RKO (cell line): ENCODE data around the gene PXMP2.
"Not testable (repeated sequence)": the region's sequence is repeated elsewhere in the genome, so short reads cannot be mapped to it uniquely, and the experiment has no call there.

Experiments
- DNase-seq: peaks from one replicate; pipeline ENCODE4 v3.0.0-alpha.2; 2016; ENCODE audit warnings: low spot score

Gene PXMP2

DNA sequence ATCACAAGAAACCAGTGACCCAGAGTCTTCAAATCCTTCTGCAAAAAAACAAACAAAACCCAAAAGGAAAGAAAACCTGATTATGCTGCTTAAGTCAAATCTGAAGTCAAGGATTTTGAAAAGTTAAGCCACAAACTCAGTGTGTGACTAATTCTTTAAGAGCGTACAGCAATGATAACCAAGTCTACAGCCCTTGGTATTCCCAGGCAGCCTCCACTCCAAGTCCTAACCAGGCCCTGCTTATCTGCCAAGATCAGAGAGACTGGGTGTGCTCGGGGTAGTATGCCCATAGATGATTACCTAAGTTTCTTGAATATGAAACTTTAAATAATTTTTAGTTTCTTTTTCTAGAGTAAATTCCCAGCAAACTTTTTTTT is 36.4 kb downstream of the PXMP2 start:
- no peak for DNase-seq

- no peak for DNase-seq
Measured at GRCh38 chr12:132724506-132725241, 37.3 kb downstream of the PXMP2 start.

GRCh38 chr12:132726386-132726785 is 39.0 kb downstream of the PXMP2 start:
- no peak for DNase-seq

DNA sequence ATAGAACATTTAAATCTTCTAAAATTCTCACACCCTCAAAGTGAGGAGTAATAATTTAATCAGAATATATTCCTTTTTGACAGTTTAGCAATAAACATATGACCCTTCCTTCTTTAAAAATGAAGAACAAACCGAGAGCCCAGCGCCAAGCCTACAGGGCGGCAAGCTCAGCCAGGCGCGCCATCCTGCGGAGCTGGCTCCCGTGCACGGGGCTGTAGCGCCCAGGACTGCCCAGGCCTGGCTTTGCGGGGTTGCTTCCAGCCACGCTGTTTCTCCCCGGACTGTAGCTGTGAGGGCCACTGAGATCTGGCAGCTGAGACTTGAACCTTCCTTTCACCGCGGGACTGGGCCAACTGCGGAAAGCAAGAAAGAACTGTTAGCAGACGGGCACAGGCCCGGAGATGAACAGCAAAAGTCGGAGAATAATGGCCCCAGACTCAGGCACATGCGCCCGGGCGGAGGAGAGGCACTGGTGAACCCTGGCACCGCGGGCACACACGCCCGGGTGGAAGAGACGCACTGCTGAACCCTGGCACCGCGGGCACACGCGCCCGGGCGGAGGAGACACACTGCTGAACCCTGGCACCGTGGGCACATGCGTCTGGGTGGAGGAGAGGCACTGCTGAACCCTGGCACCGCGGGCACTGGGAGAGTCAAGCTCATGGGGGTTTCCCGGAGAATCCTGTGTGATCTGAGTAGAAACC is 39.9 kb downstream of the PXMP2 start:
- DNase-seq: no peak

DNA sequence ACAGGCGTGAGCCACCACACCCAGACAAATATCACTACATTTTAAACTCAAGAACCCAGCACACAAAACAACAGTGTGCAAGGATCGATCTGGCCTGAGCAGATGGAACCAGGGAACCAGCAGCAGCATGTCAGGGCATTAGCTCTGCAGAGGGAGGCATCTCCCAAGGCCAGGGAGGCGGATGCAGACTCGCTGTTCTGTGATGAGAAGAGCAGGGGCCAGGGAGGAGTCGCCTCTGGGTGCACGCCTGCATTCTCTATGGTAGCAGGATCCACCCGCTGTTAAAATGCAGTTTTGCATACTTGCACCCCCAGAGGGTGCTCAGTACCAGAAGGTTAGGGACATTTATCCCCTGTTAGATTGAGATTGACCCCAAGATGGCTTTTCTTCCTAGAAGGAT is 41.1 kb downstream of the PXMP2 start:
- no peak for DNase-seq

DNA sequence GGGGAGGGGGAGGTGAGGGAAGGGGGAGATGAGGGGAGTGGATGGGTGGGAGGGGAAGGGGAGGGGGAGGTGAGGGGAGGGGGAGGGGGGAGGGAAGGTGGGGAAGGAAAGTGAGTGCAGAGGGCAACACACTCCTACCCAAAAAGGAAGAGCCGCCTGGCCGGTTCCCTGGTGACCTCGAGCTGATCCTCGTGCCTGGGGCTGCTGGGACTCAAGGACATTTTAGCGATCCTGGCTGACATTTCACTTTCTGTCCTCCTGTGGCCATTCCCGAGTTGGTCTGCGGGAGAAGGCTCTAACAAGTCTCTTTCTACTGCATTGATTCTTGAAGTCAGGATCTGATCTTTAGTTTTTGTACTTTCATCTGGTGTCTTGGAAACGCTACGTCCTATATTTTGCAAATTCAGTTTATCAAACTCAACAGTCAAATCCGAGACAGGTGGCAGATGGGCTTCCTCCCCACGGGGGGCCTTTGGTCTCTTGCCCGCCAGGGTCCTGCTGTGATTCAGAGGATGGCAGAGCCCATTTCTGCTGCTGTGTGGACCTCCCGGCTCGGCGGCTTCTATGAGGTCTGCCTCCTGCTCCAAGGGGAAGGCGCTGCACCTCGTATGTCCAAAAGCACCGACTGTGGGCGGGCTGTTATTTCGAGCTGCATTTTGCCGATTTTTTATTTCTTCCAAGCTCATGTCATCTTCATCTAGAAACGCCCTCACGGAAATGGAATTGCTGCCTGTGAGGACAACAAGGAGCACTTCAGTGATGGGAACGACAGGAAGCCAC is 42.3 kb downstream of the PXMP2 start:
- DNase-seq: no peak

DNA sequence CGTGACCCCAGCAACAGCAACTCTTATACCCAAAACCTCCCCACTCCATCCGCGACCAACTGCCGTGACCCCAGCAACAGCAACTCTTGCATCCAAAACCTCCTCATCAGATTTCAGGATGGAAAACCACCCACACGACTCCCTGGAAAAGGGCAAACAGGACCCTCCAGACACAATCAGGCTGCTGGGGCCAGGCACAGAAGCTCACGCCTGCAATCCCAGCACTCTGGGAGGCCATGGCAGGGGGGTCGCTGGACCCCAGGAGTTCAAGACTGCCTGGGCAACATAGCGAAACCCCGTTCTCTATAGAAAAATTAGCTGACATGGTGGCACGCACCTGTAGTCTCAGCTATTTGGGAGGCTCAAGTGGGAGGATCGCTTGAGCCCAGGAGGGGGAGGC is 43.0 kb downstream of the PXMP2 start:
- no peak for DNase-seq

GRCh38 chr12:132731574-132731973 is 44.2 kb downstream of the PXMP2 start:
- DNase-seq: no peak

DNA sequence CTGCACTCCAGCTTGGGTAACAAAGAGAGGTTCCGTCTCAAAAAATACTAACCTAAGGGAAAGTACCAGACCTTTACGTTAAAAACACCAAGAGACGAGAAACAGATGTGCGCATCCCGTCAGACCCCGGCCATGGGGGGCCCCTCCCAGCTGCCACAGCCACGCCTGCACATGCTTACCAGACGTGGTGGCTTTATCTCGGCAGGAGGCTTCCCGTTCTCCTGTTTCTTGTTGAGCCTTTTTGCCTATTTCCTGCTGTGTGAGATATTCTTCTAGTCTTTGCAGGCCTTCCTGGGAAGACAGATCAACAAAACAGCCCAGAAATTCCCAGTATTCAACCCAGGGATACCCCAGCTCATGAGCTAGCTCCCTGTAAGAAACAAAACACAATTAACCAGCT is 46.8 kb downstream of the PXMP2 start:
- DNase-seq: no peak

DNA sequence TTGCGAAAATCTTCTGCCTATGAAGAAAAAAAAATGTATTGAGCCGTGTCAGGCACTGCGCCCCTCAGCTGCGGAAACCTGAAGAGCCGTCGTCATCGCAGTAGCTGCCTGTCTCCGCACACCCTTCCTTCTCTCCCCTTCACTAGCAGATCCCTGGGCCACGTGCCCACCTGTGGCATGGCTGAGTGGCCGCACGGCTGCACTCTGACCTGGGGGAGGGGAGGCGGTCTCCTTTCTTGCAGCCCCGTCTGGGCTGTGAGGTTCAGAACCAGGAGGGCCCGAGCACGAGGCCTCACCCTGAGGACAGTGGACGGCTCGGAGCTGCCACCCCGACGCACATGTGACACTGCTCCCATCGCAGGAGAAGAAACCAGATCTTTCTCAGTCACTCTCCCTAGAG is 48.1 kb downstream of the PXMP2 start:
- DNase-seq: no peak

GRCh38 chr12:132736378-132736777 is 49.0 kb downstream of the PXMP2 start:
- no peak for DNase-seq

GRCh38 chr12:132736913-132737312 is 49.5 kb downstream of the PXMP2 start:
- no peak for DNase-seq

DNA sequence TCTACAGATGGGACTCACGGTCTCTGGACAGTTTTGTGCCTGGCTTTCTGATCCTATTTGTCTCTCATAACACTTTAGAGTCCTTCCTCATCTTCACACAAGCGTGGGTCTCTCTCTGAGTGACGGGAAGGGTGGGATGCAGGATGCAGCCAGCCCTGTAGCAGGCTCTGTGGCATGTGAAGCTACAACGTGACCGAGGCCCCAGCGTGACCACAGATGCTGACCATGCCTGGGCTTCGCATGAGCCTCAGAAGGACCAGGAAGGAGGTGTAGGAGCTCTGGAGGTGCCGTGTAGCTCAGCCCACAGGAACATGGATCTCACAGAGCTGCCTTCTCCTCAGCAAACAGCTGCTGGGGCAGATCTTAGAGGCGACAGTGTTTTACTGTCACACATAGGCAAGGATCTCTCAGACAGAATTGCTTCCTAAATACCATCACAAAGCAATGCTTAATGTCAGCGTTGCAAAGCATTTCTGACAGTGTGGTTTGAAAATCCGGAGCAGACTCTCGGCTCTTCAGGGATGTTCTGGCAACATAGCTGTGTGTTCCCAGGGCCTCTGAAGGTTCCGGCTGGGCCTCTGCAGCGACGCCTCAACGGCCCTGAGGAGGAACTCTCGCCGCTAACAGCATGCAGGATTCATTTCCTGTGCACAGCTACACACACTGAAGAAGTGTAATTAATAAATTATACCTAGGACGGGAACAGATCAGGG is 52.4 kb downstream of the PXMP2 start:
- no peak for DNase-seq

DNA sequence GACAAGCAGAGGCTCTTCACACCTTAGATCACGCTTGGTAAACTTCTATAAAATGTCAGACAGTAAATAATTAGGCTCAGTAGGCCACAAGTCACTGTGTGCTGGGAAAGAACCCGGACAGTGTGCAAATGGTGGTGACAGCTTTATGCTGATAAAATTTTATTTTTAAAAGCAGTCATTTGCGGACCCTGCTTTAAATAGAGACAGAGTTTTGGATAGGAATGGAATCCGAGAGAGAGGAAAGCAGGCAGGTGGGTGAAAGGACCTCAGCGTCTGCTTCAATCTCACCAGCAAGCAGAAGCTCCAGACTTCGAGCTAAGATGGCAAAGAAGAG is 52.9 kb downstream of the PXMP2 start:
- DNase-seq: no peak

- no peak for DNase-seq
Measured at GRCh38 chr12:132740652-132741051, 53.3 kb downstream of the PXMP2 start.

DNA sequence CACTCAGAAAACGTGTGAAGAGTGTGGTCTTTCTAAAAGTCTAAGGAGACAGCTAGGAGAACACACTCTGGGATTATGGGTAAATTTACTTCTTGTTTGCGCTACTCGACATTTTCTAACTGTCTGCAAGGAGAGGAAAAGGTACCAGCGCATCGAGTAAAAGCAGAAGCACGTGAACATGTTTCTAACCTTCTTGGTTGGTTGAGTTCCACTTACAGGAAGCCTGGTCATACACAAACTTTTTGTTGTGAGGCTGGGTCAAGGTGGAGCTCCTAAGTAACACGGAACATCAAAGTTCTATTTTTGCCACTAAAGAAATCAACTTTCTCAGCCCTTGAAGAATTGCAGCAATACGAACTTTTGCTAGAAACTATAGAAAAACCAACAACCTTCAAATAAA is 54.2 kb downstream of the PXMP2 start:
- no peak for DNase-seq

- DNase-seq: no peak
Measured at GRCh38 chr12:132743831-132744230, 56.4 kb downstream of the PXMP2 start.

- DNase-seq: no peak
Measured at GRCh38 chr12:132746613-132747012, 59.2 kb downstream of the PXMP2 start.

GRCh38 chr12:132747395-132747794 is 60.0 kb downstream of the PXMP2 start:
- DNase-seq: no peak

DNA sequence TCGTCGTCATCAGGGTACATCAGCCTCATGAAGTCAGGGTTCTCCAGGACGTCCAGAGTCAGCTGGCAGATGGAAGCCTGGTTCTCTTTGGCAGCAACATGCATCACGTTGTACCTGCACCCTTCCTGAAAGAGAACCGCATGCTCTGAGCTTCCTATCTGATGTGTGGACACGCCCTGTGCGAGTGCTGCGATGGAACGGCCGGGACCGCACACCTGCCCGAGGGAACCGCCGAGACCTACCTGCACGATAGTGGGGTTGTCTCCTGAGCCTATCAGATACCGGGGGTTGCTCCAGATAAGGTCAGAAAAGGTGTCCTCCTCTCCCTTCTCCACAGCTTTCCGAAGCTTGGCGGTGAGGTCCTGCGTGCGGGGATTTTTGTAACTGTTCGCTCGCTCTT is 60.5 kb downstream of the PXMP2 start:
- DNase-seq: no peak

GRCh38 chr12:132748319-132748718 is 60.9 kb downstream of the PXMP2 start:
- DNase-seq: no peak

DNA sequence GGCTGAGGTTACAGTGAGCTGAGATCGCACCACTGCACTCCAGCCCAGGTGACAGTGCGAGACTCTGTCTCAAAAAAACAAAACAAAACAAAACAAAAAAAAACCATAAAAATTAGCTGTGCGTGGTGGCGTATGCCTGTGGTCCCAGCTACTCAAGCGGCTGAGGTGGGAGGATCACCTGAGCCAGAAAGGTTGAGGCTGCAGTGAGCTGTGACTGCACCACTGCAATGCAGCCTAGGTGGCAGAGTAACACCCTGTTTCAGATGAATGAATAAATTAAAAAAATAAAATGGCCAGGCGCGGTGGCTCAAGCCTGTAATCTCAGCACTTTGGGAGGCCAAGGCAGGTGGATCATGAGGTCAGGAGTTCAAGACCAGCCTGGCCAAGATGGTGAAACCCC is 66.3 kb downstream of the PXMP2 start:
- DNase-seq: not testable (repeated sequence)
